HAP-1 (cell line): ENCODE results near the gene BOD1.
"Not testable (repeated sequence)": the region's sequence is repeated elsewhere in the genome, so short reads cannot be mapped to it uniquely, and the experiment has no call there.

Source experiments
- DNase-seq, 2 experiments: peaks; one replicate each; pipeline ENCODE4 v3.0.0-alpha.2; 2016 to 2020; ENCODE audit warnings: low spot score in 2 of 2
- H3K27me3 ChIP-seq: fragments of 250-450 bp; sonication (Bioruptor Pico); 2 replicates; pipeline ENCODE4 v1.5.1; 2020; ENCODE audit warnings: low read depth, mild to moderate bottlenecking, moderate library complexity
- H3K36me3 ChIP-seq: fragments of 250-450 bp; sonication (Bioruptor Pico); replicated peaks from 2 replicates; pipeline ENCODE4 v1.5.1; 2020; ENCODE audit warnings: mild to moderate bottlenecking
- H3K4me1 ChIP-seq: fragments of 250-450 bp; sonication (Bioruptor Pico); 2 replicates; pipeline ENCODE4 v1.5.1; 2020; ENCODE audit warnings: mild to moderate bottlenecking
- H3K4me3 ChIP-seq: fragments of 250-450 bp; sonication (Bioruptor Pico); 2 replicates; pipeline ENCODE4 v1.5.1; 2020; ENCODE audit warnings: mild to moderate bottlenecking, moderate library complexity
- H3K9me3 ChIP-seq: fragments of 250-450 bp; sonication (Bioruptor Pico); 2 replicates; pipeline ENCODE4 v1.5.1; 2020; ENCODE audit warnings: mild to moderate bottlenecking, moderate library complexity
- in situ Hi-C: fragments of 300-500 bp; cut with MboI; formaldehyde crosslinking; loops from 3 replicates; pipeline ENCODE4 v1.14.3; 2020; ENCODE audit warnings: low sequenced_read_pairs, inconsistent platforms, mixed read lengths

BOD1 gene

GRCh38 chr5:173591056-173591514 lies 25.4 kb downstream of the BOD1 start:
- no peak for DNase-seq
- no peaks in the 10 kb centered on the region for H3K36me3 ChIP-seq
- H3K4me1 ChIP-seq = no peaks in the 10 kb centered on the region
- no peak overlapping the region for H3K4me3 ChIP-seq
- in situ Hi-C loops = loop anchor here (25.0 kb wide), 1 partner anchor 604 kb away; the partner anchor contains the start of gene ATP6V0E1
- no peaks in the 10 kb centered on the region for H3K27me3 ChIP-seq
- H3K9me3 ChIP-seq = peaks cover 10% of the 10 kb centered on the region

DNA sequence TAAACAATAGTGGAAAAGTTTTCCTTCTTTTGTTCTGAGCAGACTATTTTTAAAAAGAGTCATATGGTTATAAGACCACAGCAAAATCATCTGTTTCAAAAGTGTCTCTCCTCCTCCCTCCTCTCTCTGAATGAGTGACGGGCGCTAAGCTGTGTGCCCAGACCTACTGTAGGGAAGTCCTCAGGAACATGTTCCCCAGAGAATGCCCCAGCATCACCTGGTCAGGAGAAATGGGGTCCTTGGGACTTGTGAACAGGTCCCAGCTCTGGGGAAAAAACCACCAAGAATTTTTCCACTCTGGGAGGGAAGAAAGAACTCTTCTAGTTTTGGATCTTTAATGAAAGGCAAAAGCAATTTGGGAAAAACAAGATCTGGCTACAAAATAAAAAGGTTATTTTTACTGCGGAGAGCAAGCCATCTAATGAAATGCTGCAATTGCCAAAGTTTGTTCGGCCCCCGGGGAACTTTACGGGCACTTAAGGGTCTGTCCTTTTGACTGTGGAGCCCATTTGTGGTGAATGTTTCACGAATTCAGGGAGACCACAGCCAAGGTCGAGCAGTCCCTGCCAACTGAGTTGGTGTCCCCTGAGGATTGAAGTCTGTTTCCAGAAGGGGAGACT lies 25.9 kb downstream of the BOD1 start:
- Histone ChIP-seq H3K9me3 (peaks cover 10% of the 10 kb centered on the region), H3K4me3 (no peak overlapping the region), H3K36me3 (no peaks in the 10 kb centered on the region), H3K27me3 (no peaks in the 10 kb centered on the region), H3K4me1 (no peaks in the 10 kb centered on the region)
- no peak for DNase-seq
- in situ Hi-C loops = loop anchor here (25.0 kb wide), 1 partner anchor 603 kb away; the partner anchor contains the start of gene ATP6V0E1

DNA sequence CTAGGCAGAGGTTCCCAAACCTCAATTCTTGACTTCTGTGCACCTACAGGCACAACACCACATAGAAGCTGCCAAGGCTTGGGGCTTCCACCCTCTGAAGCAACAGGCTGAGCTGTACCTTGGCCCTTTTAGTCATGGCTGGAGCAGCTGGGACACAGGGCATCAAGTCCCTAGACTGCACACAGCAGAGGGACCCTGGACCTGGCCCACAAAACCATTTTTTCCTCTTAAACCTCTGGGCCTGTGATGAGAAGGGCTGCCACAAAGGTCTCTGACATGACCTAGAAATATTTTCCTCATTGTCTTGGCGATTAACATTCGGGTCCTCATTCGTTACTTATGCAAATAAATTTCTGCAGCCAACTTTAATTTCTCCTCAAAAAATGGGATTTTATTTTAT lies 30.3 kb downstream of the BOD1 start:
- not testable (repeated sequence) for H3K36me3 ChIP-seq, H3K9me3 ChIP-seq, H3K27me3 ChIP-seq, H3K4me1 ChIP-seq, DNase-seq, H3K4me3 ChIP-seq
- in situ Hi-C loops = loop anchor here (25.0 kb wide), 1 partner anchor 599 kb away; the partner anchor contains the start of gene ATP6V0E1

DNA sequence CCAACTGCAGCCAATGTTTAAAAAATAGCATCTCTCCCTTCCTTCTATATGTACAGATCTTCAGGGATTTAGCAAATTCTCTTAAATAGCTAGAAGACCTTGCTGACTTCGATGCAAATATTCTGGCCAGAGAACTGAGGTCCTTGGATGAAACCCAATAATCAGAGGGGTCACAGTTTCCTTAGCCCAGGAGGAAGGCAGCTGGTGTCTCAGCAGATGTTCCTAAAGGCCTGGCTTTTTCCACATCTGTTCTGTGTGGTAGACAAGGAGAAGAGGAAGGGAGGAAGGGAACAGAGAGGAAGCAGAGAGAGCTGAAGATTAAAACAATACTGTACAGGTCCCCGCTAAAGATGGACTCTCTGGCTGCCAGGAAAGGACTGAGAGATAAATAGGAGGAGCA lies 33.1 kb downstream of the BOD1 start:
- Histone ChIP-seq H3K36me3 (no peaks in the 10 kb centered on the region), H3K4me1 (no peaks in the 10 kb centered on the region), H3K27me3 (no peaks in the 10 kb centered on the region), H3K9me3 (no peaks in the 10 kb centered on the region), H3K4me3 (no peak overlapping the region)
- in situ Hi-C loops = loop anchor here (5.0 to 25.0 kb wide), 2 partner anchors 291 to 596 kb away; partner anchors contain the start of gene ATP6V0E1
- DNase-seq = no peak

DNA sequence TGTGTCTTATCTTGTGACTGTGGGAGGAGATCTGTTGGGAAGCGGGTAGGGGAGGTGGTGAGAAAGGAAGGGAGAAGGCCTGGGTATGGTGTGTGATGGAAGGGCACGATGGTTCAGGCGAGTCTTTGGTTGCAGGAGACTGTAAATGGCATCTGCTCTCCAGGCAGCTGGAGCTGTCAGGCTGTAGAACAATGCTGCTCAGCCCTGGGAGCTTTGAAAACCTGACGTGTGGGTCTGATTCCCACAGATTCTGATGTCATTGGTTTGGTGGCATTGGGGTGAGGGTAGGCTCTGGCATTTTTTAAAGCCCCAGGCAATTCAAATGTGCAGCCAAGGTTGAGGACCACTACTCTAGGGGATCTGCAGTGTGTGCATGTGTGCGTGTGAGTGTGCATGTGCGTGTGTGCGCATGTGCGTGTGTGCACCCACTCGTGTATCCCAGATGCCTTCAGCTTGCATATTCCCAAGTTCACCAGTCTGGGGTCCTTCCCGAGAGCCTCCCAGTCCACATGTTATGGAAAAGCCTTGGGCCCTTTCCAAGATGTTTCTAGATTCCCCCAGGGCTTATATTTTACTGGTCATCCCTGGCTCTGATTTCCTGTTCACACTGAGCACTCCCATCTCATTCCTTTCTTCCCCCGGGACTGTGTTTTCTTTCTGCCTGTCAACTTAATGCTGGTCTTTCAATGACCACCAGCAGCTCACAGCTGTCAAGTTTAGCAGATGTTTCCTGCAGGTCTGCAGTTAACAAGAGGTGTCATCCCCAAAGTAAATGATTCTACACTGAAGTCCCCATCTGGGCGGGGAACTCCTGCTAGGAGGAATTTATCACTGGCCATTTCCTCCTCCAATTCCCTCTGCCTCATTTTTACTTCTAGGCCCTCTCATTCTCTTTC lies 34.0 kb downstream of the BOD1 start:
- Histone ChIP-seq H3K4me1 (no peaks in the 10 kb centered on the region), H3K4me3 (no peak overlapping the region), H3K27me3 (no peaks in the 10 kb centered on the region), H3K36me3 (no peaks in the 10 kb centered on the region), H3K9me3 (no peaks in the 10 kb centered on the region)
- in situ Hi-C loops = loop anchor here (5.0 to 25.0 kb wide), 2 partner anchors 290 to 595 kb away; partner anchors contain the start of gene ATP6V0E1
- no peak for DNase-seq

DNA sequence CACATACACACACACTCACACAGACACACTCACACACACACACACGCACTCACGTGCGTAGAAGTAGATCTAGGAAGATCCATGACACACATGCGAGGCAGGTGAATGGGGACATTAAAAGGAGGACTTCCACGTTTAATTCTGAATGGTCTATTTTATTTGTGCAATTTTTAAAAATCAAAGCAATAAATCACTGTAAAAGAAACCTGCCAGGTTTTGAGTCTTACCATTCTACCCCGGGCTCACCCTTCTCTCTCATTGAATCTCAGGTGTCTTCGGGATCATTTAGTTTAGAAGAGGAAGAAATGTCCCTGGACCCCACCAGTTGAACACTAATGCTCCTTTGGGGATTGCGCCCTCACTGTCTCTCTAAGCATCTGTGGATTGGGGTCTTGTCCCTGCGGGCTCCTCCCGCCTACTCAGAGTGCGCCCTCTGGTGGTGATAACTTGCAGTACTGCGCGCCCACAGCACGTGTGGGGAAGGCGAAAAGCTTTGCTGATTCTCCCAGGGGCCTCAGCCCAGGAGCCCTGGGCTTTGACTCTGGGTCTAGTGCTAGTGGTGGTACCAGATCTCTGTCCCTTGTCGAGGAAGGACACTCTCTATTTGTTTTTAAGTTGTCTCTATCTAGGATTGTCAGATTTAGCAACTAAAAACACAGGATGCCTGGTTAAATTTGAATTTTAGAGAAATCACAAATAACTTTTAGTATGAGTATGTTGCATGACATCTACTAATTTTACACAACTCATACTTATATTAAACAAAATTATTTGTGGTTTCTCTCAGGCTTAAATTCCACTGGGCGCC lies 34.8 kb downstream of the BOD1 start:
- H3K27me3 ChIP-seq = no peaks in the 10 kb centered on the region
- H3K9me3 ChIP-seq = no peaks in the 10 kb centered on the region
- H3K4me3 ChIP-seq = no peak overlapping the region
- in situ Hi-C loops = loop anchor here (5.0 to 25.0 kb wide), 2 partner anchors 289 to 594 kb away; partner anchors contain the start of gene ATP6V0E1
- DNase-seq = peak; percentile 21 to 85
- H3K4me1 ChIP-seq = no peaks in the 10 kb centered on the region
- H3K36me3 ChIP-seq = no peaks in the 10 kb centered on the region

DNA sequence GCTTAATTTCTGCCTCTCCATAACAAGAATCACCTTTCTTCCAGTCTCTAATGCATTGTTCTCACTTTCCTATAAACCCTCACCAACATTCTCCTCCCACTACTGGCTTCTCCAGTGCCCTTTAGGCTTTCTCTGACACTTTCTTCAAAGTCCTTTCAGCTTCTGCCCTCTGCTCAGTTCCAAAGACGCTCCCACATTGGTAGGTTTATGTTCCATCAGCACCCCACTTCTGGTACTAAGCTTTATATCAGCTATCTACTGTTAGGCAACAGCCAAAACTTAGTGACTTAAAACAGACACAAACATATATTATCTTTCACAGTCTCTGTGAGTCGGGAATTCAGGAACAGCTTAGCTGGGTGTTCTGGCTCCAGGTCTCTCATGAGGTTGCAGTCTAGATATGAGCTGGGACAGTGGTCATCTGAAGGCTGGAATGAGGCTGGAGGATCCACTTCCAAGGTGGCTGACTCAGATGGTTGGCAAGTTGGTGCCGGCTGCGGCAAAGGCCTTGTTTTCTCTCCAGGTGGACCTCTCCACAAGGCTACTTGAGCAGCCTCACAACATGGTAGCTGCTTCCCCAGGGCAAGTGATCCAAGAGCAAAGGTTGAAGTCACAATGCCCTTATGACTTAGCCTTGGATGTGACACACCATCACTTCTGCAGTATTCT lies 37.4 kb downstream of the BOD1 start:
- no peaks in the 10 kb centered on the region for H3K9me3 ChIP-seq
- in situ Hi-C loops = loop anchor here (25.0 kb wide), 1 partner anchor 592 kb away; the partner anchor contains the start of gene ATP6V0E1
- H3K27me3 ChIP-seq = 0 out of 2 replicates have a peak, but pooled peaks cover 2% of the 10 kb centered on the region

GRCh38 chr5:173577817-173578216 lies 38.6 kb downstream of the BOD1 start:
- in situ Hi-C loops = loop anchor here (25.0 kb wide), 1 partner anchor 591 kb away; the partner anchor contains the start of gene ATP6V0E1
- no peaks in the 10 kb centered on the region for H3K9me3 ChIP-seq
- H3K36me3 ChIP-seq = no peaks in the 10 kb centered on the region
- H3K4me1 ChIP-seq = no peaks in the 10 kb centered on the region; the same call in 1 of the 2 replicates
- DNase-seq = no peak
- H3K4me3 ChIP-seq = no peak overlapping the region
- peaks cover 2% of the 10 kb centered on the region; the same call in 1 of the 2 replicates for H3K27me3 ChIP-seq

More for the DNA sequence above, 37.4 kb downstream of the BOD1 start:
- Histone ChIP-seq H3K4me1 (no peaks in the 10 kb centered on the region), H3K4me3 (no peak overlapping the region), H3K36me3 (no peaks in the 10 kb centered on the region)
- no peak for DNase-seq

GRCh38 chr5:173577166-173577565 lies 39.3 kb downstream of the BOD1 start:
- Histone ChIP-seq H3K4me1 (no peaks in the 10 kb centered on the region; the same call in 1 of the 2 replicates), H3K27me3 (peaks cover 2% of the 10 kb centered on the region; the same call in 1 of the 2 replicates), H3K36me3 (no peaks in the 10 kb centered on the region), H3K4me3 (no peak overlapping the region), H3K9me3 (no peaks in the 10 kb centered on the region)
- in situ Hi-C loops = loop anchor here (25.0 kb wide), 1 partner anchor 590 kb away; the partner anchor contains the start of gene ATP6V0E1
- no peak for DNase-seq

DNA sequence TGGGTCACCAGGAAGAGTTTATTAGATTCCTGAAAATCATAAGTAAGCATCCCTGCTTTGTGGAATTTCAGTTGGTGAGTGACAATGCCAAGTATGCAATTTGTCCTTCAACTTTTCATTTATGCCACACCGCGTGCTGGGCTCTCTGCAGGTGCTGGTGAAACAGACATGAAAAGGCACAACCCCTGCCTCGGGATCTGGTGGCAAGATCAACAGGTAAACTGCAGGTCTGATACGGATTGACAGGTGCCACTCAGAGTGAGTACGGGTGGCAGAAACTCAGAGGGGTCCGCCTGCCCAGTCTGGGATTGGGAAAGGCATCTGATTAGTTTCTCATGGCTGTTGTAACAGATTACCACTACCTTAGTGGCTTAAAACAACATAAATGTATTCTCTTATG lies 40.5 kb downstream of the BOD1 start:
- in situ Hi-C loops = loop anchor here (25.0 kb wide), 1 partner anchor 589 kb away; the partner anchor contains the start of gene ATP6V0E1
- H3K4me3 ChIP-seq = no peak overlapping the region

DNA sequence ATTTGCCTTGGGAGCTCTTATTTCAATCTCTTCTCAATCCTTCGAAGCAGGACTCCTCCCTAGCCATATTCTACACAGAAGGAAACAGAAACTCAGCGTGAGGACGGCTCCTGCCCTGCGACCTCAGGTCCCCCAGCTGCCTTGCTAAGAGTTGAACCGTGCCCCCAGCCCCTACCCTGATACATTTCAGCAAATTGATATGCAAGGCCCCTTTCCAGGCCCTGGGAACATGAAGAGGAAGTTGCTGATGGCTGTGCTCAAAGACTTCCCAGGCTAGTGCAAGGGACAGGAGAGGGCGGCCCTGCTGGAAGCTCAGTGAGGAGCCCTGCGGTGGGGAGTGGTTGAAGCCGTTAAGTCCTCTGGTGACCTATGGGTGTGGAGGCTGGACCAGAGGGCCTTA lies 41.5 kb downstream of the BOD1 start:
- in situ Hi-C loops = loop anchor here (25.0 kb wide), 1 partner anchor 588 kb away; the partner anchor contains the start of gene ATP6V0E1
- H3K36me3 ChIP-seq = no peaks in the 10 kb centered on the region

More for the DNA sequence above, 40.5 kb downstream of the BOD1 start:
- Histone ChIP-seq H3K4me1 (no peaks in the 10 kb centered on the region; the same call in 1 of the 2 replicates), H3K36me3 (no peaks in the 10 kb centered on the region), H3K9me3 (no peaks in the 10 kb centered on the region), H3K27me3 (peaks cover 2% of the 10 kb centered on the region; the same call in 1 of the 2 replicates)
- DNase-seq = no peak

More for the DNA sequence above, 41.5 kb downstream of the BOD1 start:
- H3K9me3 ChIP-seq = no peaks in the 10 kb centered on the region
- H3K4me3 ChIP-seq = no peak overlapping the region
- no peak for DNase-seq
- peaks cover 2% of the 10 kb centered on the region; the same call in 1 of the 2 replicates for H3K27me3 ChIP-seq
- H3K4me1 ChIP-seq = no peaks in the 10 kb centered on the region; the same call in 1 of the 2 replicates
